Small intestine (tissue), 7 donors: ENCODE data around the gene NBR1. TPM values are rescaled to one million over a fixed set of nuclear protein-coding genes. Genes with fewer than 3 reads are reported as not detected.
A peak's percentile ranks its signal among the peaks of the same experiment; 100 is the strongest.

Experiments
- DNase-seq, 2 donors: peaks; one replicate each; pipeline versions ENCODE4 v3.0.0 to v3.0.0-alpha.2; 2013
- FAIRE-seq: peaks from 2 replicates; lab custom pipeline; 2012; peaks lifted over from hg19 to GRCh38; lab: Jason Lieb, UNC
- H3K27ac ChIP-seq, 3 donors: one replicate each; pipeline ENCODE4 v1.5.1; 2013; ENCODE audit warnings: low read length in 2 of 3, mild to moderate bottlenecking in 2 of 3, control low read depth in 1 of 3, inconsistent platforms in 1 of 3, low read depth in 1 of 3, moderate library complexity in 1 of 3
- H3K27me3 ChIP-seq, 3 donors: one replicate each; pipeline ENCODE4 v1.6.1; 2013; ENCODE audit warnings: low read length in 3 of 3, inconsistent platforms in 1 of 3; ENCODE audit not compliant: control insufficient read depth in 3 of 3, insufficient read depth in 3 of 3
- H3K36me3 ChIP-seq, 3 donors: one replicate each; pipeline ENCODE4 v1.6.1; 2013; ENCODE audit warnings: low read length in 3 of 3, inconsistent platforms in 1 of 3, low read depth in 1 of 3, mild to moderate bottlenecking in 1 of 3, moderate library complexity in 1 of 3; ENCODE audit not compliant: control insufficient read depth in 3 of 3, insufficient read depth in 2 of 3
- H3K4me1 ChIP-seq, 3 donors: one replicate each; pipeline ENCODE4 v1.6.1; 2013; ENCODE audit warnings: low read length in 2 of 3, inconsistent platforms in 1 of 3, low read depth in 1 of 3, mild to moderate bottlenecking in 1 of 3, moderate library complexity in 1 of 3; ENCODE audit not compliant: control insufficient read depth in 3 of 3, insufficient read depth in 2 of 3
- H3K4me3 ChIP-seq, 3 donors: one replicate each; pipeline ENCODE4 v1.5.1; 2013; ENCODE audit warnings: low read length in 3 of 3, control low read depth in 1 of 3, inconsistent platforms in 1 of 3, low read depth in 1 of 3, mild to moderate bottlenecking in 1 of 3, moderate library complexity in 1 of 3
- H3K9me3 ChIP-seq, 2 donors: one replicate each; pipeline ENCODE4 v1.6.1; 2013; ENCODE audit warnings: low read depth in 1 of 2, low read length in 1 of 2; ENCODE audit not compliant: control insufficient read depth in 2 of 2, insufficient read depth in 1 of 2
- WGBS, 3 donors: extraction: QIAGEN DNeasy Blood & Tissue Kit; methylation state at CpG; one replicate each; pipeline ENCODE4 v1.1.7; 2013; 5-methylcytosine and 5-hydroxymethylcytosine counted together
- polyA plus RNA-seq, 4 donors: library from polyadenylated mRNA; stranded (reverse) in 3 of 4; unstranded in 1 of 4; fragments of 200-250 nt in 3 of 4; fragments of 120-200 nt in 1 of 4; gene quantifications; one replicate each; pipeline versions ENCODE4 v1.2.1 to v1.2.3, GENCODE V29; 2013
- donor health status: healthy with polysubstance abuse.
- donor health status: control.
- donor health status: control.
- donor health status: Bipolar disorder and iron deficiency.
- donor health status: healthy.

NBR1 gene
- polyA plus RNA-seq, 4 donors, result 42.7 to 142 (median 68.6) TPM

DNA sequence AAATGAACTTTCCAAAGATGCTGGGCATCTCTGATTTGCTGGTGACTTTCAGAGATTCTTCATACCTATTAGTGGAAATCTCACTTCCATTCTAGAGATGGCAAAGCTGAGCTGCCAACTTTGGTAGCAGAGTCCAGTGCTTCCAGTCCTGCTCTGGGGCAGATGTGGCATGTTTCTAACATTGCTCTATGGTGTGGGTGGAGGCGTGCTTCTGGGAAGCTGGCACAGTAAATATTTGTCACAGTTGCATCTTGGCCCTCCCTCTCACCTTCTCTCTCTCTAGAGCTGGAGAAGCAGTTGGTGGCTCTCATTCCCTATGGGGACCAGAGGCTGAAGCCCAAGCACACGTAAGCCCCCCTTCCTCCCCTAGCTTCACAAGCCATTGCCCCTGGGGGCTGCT, 42.5 kb downstream of the NBR1 start:
- peak overlapping the region in 1 of 3 donors; percentile 85 for H3K4me3 ChIP-seq
- FAIRE-seq, result no peak
- WGBS, 3 donors, result 87 to 94% (median 87%) methylated on average over 2 of the region's 2 CpGs
- peaks cover 2 to 56% (median 5%) of the 10 kb centered on the region in 3 donors for H3K36me3 ChIP-seq
- H3K9me3 ChIP-seq, result no peaks in the 10 kb centered on the region
- peak overlapping the region in 1 of 3 donors; percentile 93 for H3K27ac ChIP-seq
- H3K27me3 ChIP-seq, result no peaks in the 10 kb centered on the region
- no peak for DNase-seq
- H3K4me1 ChIP-seq, result peaks cover 0 to 50% (median 0%) of the 10 kb centered on the region in 3 donors

DNA sequence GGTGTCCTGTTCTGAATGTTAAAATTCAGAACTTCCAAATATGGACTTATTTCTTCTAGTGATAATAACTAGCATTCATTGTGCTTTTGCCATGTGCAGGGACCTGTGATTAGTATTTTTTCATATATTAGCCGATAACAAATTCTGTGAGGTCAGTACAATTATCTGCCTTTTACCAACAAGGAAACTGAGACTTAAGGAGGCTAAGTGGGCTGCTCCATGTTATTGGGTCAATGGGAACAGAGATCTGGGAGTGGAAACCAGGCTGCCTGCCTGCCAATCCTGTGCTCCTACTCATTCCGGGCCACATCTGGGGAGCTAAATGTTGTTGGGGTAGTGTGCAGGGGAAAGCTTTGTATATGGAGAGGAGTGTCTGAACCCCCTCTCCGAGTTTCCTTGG, 44.3 kb downstream of the NBR1 start:
- no peaks in the 10 kb centered on the region for H3K27me3 ChIP-seq
- H3K4me3 ChIP-seq, result no peak overlapping the region
- 88 to 100% (median 96%) methylated on average over 3 of the region's 3 CpGs for WGBS, 3 donors
- peaks cover 0 to 63% (median 0%) of the 10 kb centered on the region in 3 donors for H3K4me1 ChIP-seq
- no peaks in the 10 kb centered on the region for H3K9me3 ChIP-seq
- FAIRE-seq (no peak), DNase-seq (no peak)
- peak overlapping the region in 1 of 3 donors; percentile 91 for H3K27ac ChIP-seq
- H3K36me3 ChIP-seq, result peaks cover 0 to 67% (median 3%) of the 10 kb centered on the region in 3 donors

- WGBS, 3 donors, result 82 to 86% (median 84%) methylated on average over 4 of the region's 4 CpGs
- no peak for FAIRE-seq
These were observed 45.4 kb downstream of the NBR1 start for GRCh38 chr17:43216369-43216761.

DNA sequence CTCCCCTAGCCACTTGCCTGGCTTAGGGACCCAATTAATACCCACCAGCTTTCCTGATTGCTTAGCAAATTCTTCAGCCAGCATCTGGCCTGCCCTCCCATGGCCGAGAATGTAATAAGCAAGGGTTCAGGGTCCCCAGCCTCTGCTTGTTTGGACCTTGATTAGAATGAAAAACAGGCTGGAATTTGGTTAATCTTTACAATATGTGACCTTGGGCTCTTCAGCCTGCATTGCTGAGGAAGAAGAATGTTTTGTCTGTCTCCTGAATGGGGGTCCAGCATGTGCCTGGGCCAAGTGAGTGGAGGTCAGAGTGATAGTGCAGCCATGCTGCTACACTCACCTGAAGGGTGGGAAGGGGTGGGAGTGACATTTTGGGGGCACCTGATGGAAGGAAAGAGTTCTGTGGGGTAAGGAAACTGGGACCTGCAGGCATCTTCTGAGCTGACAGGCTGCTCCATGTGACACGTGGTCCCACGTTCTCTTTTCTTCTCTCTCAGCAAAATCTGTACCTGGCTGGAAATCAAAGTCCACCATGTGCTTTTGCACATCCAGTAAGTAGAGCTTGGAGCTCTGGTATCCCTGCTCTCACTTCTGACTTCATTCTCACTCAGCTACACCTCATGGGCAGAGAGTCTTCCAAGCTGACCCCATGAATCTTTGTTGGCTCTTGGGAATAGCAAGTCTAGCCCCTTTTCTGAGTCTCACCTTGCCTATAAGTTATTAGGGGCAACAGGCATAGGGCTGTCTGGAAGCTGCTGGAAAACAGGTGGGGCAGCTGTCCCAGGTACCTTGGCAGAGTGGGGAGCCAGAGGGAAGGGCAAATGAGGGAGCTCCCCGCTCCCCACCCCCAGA, 46.0 kb downstream of the NBR1 start:
- Histone ChIP-seq H3K9me3 (no peaks in the 10 kb centered on the region), H3K27ac (peak overlapping the region in 1 of 3 donors; percentile 91), H3K27me3 (no peaks in the 10 kb centered on the region), H3K4me1 (peaks cover 0 to 59% (median 0%) of the 10 kb centered on the region in 3 donors), H3K4me3 (no peak overlapping the region), H3K36me3 (peaks cover 0 to 81% (median 3%) of the 10 kb centered on the region in 3 donors)
- whole genome bisulfite sequencing, 3 donors, result 65 to 67% (median 67%) methylated on average over 4 of the region's 4 CpGs
- FAIRE-seq, result no peak
- peak; percentile 15 to 92 for DNase-seq

More at GRCh38 chr17:43216369-43216761, 45.4 kb downstream of the NBR1 start:
- peaks cover 0 to 77% (median 3%) of the 10 kb centered on the region in 3 donors for H3K36me3 ChIP-seq
- H3K27ac ChIP-seq, result peak overlapping the region in 1 of 3 donors; percentile 91
- no peaks in the 10 kb centered on the region for H3K27me3 ChIP-seq
- H3K4me3 ChIP-seq, result no peak overlapping the region
- H3K4me1 ChIP-seq, result peaks cover 0 to 59% (median 0%) of the 10 kb centered on the region in 3 donors
- no peak for DNase-seq
- H3K9me3 ChIP-seq, result no peaks in the 10 kb centered on the region

- no peaks in the 10 kb centered on the region for H3K27me3 ChIP-seq
- H3K27ac ChIP-seq, result peak overlapping the region in 1 of 3 donors; percentile 91
- no peaks in the 10 kb centered on the region for H3K9me3 ChIP-seq
- DNase-seq (no peak), FAIRE-seq (no peak)
- WGBS, 3 donors, result 92 to 98% (median 96%) methylated on average over 2 of the region's 2 CpGs
- H3K4me1 ChIP-seq, result peaks cover 0 to 55% (median 0%) of the 10 kb centered on the region in 3 donors
- H3K4me3 ChIP-seq, result no peak overlapping the region
- H3K36me3 ChIP-seq, result peaks cover 0 to 87% (median 3%) of the 10 kb centered on the region in 3 donors
These were observed 46.6 kb downstream of the NBR1 start for GRCh38 chr17:43217614-43218087.

DNA sequence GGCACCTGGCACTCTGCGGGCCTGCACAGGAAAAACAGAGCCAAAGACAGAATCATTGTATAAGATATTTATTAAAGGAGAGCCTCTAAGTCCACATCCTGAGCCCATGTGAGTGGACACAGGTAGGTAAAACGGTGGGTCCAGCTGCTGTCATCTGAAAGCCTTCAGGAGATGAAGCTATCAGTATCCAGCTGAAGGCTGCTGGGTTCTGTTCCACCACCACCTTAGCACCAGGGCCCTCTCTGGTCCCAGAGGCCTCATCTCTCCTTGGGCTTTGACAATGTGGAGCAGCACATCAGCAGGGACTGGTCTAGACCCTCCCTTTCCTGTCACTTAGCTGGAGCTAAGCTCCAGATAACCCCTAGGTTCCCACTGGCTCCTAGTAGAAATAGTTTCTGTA, 48.0 kb downstream of the NBR1 start:
- Histone ChIP-seq H3K27me3 (no peaks in the 10 kb centered on the region), H3K9me3 (no peaks in the 10 kb centered on the region), H3K36me3 (peaks cover 0 to 87% (median 6%) of the 10 kb centered on the region in 3 donors), H3K27ac (no peak overlapping the region), H3K4me1 (peaks cover 0 to 46% (median 0%) of the 10 kb centered on the region in 3 donors), H3K4me3 (no peak overlapping the region)
- DNase-seq (no peak), FAIRE-seq (no peak)
- 83 to 91% (median 90%) methylated on average over 2 of the region's 2 CpGs for WGBS, 3 donors

DNA sequence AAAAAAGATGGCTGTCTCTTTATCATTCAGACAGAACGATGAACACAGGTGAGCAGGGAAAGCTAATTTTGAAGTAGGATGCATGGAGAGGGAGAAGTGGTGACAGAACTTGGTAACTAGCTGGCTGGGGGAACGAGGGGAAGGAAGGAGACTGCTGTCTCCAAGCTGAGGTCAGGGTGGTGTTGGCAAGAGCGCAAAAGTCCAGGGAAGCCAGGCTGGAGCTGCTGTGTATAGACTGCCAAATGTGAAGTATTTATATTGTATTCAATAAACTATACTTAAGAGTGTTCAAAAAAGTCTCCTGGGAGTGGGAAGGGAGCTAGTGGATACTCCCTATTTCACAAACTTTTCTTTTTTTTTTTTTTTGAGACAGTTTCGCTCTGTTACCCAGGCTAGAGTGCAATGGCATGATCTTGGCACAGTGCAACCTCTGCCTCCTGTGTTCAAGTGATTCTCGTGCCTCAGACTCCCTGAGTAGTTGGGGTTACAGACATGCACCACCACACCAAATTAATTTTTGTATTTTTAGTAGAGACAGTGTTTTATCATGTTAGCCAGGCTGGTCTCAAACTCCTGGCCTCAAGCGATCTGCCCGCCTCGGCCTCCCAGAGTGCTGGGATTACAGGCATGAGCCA, 48.8 kb downstream of the NBR1 start:
- Histone ChIP-seq H3K27me3 (no peaks in the 10 kb centered on the region), H3K36me3 (peaks cover 0 to 87% (median 6%) of the 10 kb centered on the region in 3 donors), H3K9me3 (no peaks in the 10 kb centered on the region), H3K27ac (no peak overlapping the region), H3K4me1 (peaks cover 0 to 46% (median 0%) of the 10 kb centered on the region in 3 donors), H3K4me3 (no peak overlapping the region)
- 64 to 83% (median 74%) methylated on average over 8 of the region's 8 CpGs for WGBS, 3 donors
- DNase-seq (no peak), FAIRE-seq (no peak)

GRCh38 chr17:43220511-43221125, 49.6 kb downstream of the NBR1 start:
- H3K27ac ChIP-seq, result no peak overlapping the region
- FAIRE-seq (no peak), DNase-seq (no peak)
- H3K4me1 ChIP-seq, result peaks cover 0 to 41% (median 0%) of the 10 kb centered on the region in 3 donors
- no peaks in the 10 kb centered on the region for H3K27me3 ChIP-seq
- no peak overlapping the region for H3K4me3 ChIP-seq
- H3K9me3 ChIP-seq, result no peaks in the 10 kb centered on the region
- WGBS, 3 donors, result 86 to 90% (median 90%) methylated on average over 9 of the region's 9 CpGs
- H3K36me3 ChIP-seq, result peaks cover 0 to 86% (median 6%) of the 10 kb centered on the region in 3 donors
